ENCODE measurements around the gene GAS6.

The GAS6 gene

GRCh38 chr13:113842336-113843062, 21.4 kb downstream of the GAS6 start:
- Histone ChIP-seq H3K4me3 (ENCODE audit: low read length) (no peak overlapping the region), H3K9me3 (ENCODE audit: insufficient read depth, low read length) (no peaks in the 10 kb centered on the region), H3K27ac (ENCODE audit: low read length) (no peak overlapping the region), H2AFZ (ENCODE audit: low read depth, low read length) (no peak overlapping the region), H4K20me1 (ENCODE audit: insufficient read depth, low read length) (no peaks in the 10 kb centered on the region), H3K4me2 (ENCODE audit: low read length) (no peak overlapping the region), H3K79me2 (ENCODE audit: low read length) (no peaks in the 10 kb centered on the region), H3K27me3 (ENCODE audit: low read depth, low read length) (no peaks in the 10 kb centered on the region), H3K4me1 (ENCODE audit: low read length) (peaks cover under 1% of the 10 kb centered on the region; the same call in 1 of the 2 replicates), H3K36me3 (replicated peaks; ENCODE audit: low read depth, low read length) (no peaks in the 10 kb centered on the region), H3K9ac (ENCODE audit: low read length) (no peak overlapping the region)
- no peak for TF ChIP-seq CTCF (IDR thresholded peaks at IDR 0.05; ENCODE audit: low read depth, low read length)
- no peak for TF ChIP-seq EZH2phosphoT487 (IDR thresholded peaks at IDR 0.05; ENCODE audit: low read depth)

- H3K4me2 ChIP-seq (ENCODE audit: low read length): no peak overlapping the region
- H3K27me3 ChIP-seq (ENCODE audit: low read depth, low read length): no peaks in the 10 kb centered on the region
- no peaks in the 10 kb centered on the region for H3K36me3 ChIP-seq (replicated peaks; ENCODE audit: low read depth, low read length)
- no peak overlapping the region for H3K27ac ChIP-seq (ENCODE audit: low read length)
- no peak overlapping the region for H3K9ac ChIP-seq (ENCODE audit: low read length)
- peaks cover 9% of the 10 kb centered on the region for H3K4me1 ChIP-seq (ENCODE audit: low read length)
- no peak overlapping the region for H2AFZ ChIP-seq (ENCODE audit: low read depth, low read length)
- no peaks in the 10 kb centered on the region for H3K9me3 ChIP-seq (ENCODE audit: insufficient read depth, low read length)
- no peak overlapping the region for H3K4me3 ChIP-seq (ENCODE audit: low read length)
- no peaks in the 10 kb centered on the region for H3K79me2 ChIP-seq (ENCODE audit: low read length)
- H4K20me1 ChIP-seq (ENCODE audit: insufficient read depth, low read length): no peaks in the 10 kb centered on the region
- TF ChIP-seq CTCF (IDR thresholded peaks at IDR 0.05; ENCODE audit: low read depth, low read length) (no peak), EZH2phosphoT487 (IDR thresholded peaks at IDR 0.05; ENCODE audit: low read depth) (no peak)
Measured at GRCh38 chr13:113841353-113841650, 22.6 kb downstream of the GAS6 start.

- H4K20me1 ChIP-seq (ENCODE audit: insufficient read depth, low read length): no peaks in the 10 kb centered on the region
- no peak overlapping the region for H3K4me2 ChIP-seq (ENCODE audit: low read length)
- H3K9ac ChIP-seq (ENCODE audit: low read length): no peak overlapping the region
Measured at GRCh38 chr13:113840541-113841352, 23.1 kb downstream of the GAS6 start.

More at GRCh38 chr13:113840541-113841352, 23.1 kb downstream of the GAS6 start:
- Histone ChIP-seq H3K4me3 (ENCODE audit: low read length) (no peak overlapping the region), H3K79me2 (ENCODE audit: low read length) (no peaks in the 10 kb centered on the region), H3K27me3 (ENCODE audit: low read depth, low read length) (no peaks in the 10 kb centered on the region), H2AFZ (ENCODE audit: low read depth, low read length) (no peak overlapping the region), H3K4me1 (ENCODE audit: low read length) (peaks cover 12% of the 10 kb centered on the region), H3K9me3 (ENCODE audit: insufficient read depth, low read length) (no peaks in the 10 kb centered on the region), H3K27ac (ENCODE audit: low read length) (no peak overlapping the region), H3K36me3 (replicated peaks; ENCODE audit: low read depth, low read length) (no peaks in the 10 kb centered on the region)
- TF ChIP-seq CTCF (IDR thresholded peaks at IDR 0.05; ENCODE audit: low read depth, low read length): no peak
- TF ChIP-seq EZH2phosphoT487 (IDR thresholded peaks at IDR 0.05; ENCODE audit: low read depth): no peak

Data from OCI-LY3 (cell line).